Stimulated activated CD4-positive, alpha-beta T cell treated with anti-CD3 and anti-CD28 coated beads, Interleukin-15, amount 100 ng/mL, for 24 hours (primary cell): ENCODE results near the gene CTNNA3.

Experiments used
- DNase-seq: peaks from one replicate; pipeline ENCODE4 v3.0.0-alpha.2; 2020

Gene CTNNA3

DNA sequence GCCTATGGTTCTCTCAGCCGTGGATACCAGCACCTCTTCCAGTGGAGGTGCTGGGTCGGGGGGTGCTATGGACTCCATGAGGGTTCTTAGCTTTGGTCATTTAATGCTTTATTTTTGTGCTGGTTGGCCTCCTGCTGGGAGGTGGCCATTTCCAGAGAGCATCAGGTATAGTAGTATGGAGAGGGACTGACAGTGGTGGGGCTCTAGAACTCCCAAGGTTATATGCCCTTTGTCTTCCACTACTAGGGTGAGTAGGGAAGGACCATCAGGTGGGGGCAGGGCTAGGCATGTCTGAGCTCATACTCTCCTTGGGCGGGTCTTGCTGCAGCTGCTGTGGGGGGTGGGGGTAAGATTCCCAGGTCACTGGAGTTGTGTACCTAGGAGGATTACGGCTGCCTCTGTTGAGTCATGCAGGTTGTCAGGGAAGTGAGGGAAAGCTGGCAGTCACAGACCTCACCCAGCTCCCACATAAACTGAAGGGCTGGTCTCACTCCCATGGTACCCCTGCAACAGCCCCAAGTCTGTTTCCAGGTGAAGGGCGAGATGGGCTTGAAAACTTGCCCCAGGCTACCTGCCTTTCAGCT lies 1533.3 kb downstream of the CTNNA3 start:
- no peak for DNase-seq

DNA sequence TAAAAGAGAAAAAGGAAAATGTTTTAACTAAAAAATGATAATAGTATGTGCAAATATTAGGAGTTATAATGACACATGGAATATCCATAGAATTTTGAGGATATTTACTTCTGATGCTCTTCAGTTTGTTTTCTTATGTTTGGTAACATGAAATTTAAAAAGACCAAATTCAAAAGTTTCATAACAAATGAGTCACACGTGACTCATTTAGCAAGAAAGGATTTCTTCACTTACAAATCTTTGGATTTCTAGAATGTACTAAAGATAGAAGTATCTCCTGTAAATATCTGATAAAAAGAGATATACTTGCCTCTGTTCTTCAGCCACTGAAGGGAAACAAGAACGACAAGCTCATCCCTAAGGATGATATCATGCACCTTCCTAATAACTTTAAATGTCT lies 1544.6 kb downstream of the CTNNA3 start:
- DNase-seq: no peak

DNA sequence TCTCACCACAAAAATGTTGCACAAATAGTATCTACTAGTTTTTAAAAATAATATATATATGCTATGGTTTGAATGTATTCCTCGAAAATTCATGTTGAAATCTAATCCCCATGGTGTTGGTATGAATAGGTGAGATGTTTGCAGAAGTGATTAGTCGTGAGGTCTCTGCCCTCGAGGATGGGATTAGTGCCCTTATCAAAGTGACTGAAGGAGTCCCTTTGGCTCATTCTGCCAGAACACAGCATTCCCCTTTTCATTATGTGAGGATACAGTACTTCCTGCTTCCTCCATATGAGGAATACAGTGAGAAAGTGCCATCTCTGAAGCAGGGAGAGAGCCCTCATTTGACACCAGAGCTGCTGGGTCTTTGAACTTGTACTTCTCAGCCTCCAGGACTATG lies 1547.7 kb downstream of the CTNNA3 start:
- DNase-seq: no peak

DNA sequence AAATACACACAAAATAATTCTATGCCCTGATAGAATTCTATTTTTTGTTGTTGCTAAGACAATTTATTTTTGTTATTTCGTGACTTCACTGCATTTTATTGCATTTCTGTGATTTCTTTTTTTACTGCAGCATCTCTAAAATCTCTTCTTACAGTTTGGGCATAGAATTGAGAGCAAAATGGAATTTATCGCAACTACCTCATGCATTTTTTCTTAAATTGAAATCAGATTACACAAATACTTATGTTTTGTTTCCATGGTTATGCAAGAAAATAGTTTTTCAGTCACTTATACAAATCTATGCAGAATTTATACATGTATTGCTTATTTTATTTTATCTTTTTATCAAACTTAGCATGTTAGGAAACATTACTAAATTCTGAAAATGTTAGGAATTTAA lies 1552.0 kb downstream of the CTNNA3 start:
- no peak for DNase-seq

DNA sequence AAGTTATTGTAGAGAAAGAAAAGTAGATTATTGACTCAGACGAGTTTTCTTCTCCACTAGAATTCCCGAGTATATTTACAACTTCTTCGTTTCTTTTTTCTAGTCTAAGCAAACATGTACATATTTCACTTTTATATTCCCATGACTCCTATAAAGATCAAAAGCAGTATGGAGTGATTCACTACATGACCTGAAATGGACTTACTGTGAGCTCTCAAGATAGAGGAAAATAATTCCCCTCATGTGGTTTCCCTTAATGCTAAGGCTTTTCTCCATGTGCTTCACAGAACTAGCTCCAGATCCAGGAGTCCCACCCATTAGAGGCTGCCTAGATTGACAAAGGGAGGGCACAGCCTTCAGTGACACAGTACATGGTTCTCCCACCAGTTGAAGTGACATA lies 1593.2 kb downstream of the CTNNA3 start:
- DNase-seq: no peak

DNA sequence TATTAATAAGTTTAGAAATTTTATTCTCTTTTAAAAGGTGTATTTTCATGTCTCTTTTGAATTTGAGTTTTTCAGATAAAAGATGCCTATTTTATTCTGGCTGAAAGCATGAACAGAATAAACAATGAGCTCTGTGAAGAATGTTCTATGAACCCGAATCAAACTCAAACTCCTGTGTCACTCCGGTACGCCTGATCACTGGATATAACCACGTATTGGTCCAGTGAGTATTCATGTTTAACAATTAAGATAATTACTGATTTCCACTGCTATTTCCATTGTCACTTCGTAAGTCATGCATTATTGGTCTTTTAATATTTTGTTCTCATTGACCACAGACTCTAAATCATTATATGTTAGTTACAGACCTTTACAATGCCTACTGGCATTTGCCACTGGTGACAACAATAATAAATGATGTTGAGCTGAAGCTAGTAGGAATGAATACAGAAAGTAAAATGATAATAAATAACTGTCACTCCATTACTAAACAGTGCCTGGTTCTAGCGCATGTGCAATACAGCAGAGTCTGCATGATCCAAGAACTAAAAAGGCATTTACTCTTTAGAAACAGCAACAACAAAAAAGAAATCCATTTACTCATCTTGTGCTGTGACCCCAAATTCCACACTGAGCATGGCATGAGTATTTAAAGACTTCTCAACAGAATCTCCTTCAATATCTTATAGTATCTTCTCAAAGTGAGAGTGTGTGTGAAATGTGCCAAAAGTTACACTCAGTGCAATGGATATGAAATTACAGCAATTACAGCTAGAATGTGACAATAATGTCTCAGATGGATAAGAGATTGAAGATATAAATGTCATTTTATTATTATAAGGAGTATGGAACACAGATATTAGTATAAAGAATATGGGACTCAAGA lies 1597.2 kb downstream of the CTNNA3 start:
- no peak for DNase-seq

DNA sequence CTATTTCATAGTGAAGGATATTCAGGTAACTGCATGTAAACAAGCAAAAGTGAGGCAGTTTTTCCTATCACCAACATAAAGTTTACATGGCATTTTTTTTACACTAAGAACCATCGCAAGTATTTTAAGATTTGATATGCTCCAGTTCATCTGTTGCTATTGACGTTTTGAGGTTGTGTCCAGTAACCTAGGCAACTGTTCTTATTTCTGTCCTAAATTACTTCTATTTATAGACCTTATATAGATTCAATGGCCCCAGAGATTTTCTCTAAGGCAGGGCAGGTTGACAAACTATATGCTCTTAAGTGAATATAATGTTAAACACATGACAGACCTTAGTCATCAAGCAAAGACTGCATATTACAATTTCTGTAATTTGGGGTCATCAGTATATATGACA lies 1600.4 kb downstream of the CTNNA3 start:
- DNase-seq: no peak

DNA sequence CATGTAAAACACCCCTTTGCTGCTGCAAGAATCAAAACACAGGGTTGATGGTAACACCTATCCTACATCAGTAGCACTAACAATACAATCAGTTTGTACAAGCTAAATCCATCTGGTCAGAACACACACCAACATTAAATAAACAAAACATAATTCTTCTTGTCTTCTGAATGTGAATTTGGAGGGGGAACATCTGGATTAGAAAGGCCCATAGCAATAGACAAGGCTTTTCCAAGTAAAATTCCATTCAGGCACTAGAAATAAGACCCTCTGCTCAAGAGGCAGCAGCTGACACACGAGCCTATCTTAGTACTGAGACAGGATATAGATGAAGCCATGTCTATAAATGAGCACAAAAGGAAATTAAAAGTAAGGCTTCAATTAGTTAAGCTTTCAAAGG lies 1610.1 kb downstream of the CTNNA3 start:
- no peak for DNase-seq

DNA sequence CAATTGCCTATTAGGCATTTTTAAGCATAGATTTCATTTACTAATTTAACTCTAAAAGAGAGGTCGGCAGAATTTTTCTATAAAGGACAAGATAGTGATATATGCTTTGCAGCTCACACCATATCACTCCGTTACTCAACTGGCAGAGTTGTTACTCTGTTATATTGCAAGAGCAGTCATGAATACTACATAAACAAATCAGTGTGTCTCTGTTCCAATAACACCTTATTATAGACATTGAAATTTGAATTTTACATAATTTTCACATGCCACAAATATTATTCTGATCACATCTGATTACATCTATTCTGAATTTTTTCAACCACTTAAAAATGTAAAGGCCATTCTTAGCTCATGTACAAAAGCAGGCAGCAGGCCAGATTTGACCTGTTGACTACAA lies 1624.1 kb downstream of the CTNNA3 start:
- no peak for DNase-seq

DNA sequence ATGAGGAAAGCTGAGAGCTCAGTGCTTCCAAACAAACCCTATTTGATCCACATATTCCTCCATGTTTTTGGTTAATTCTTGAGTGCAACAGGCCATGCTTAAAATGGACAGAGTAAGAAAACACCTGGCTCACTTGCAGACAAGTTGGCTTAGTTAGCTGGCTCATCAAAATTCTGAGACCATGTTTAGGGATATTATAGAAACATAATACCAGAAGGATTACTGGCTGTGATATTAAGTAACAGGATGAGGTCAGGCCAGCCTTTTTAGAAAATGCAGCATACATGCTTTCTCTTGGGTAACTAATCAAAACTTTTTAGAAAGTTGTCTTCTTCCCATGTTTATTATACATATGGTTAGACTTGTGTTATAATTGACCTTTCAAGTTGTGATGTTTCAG lies 1637.4 kb downstream of the CTNNA3 start:
- no peak for DNase-seq

DNA sequence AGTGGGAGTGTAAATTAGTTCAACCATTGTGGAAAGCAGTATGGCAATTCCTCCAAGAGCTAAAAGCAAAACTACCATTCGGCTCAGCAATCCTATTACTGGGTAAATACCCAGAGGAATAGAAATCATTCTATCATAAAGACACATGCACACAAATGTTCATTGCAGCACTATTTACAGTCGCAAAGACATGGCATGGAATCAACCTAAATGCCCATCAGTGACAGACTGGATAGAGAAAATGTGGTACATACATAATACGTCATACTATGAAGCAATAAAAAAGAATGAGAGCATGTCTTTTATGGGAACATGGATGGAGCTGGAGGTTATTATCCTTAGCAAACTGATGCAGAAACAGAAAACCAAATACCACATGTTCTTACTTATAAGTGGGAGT lies 1646.7 kb downstream of the CTNNA3 start:
- DNase-seq: no peak

DNA sequence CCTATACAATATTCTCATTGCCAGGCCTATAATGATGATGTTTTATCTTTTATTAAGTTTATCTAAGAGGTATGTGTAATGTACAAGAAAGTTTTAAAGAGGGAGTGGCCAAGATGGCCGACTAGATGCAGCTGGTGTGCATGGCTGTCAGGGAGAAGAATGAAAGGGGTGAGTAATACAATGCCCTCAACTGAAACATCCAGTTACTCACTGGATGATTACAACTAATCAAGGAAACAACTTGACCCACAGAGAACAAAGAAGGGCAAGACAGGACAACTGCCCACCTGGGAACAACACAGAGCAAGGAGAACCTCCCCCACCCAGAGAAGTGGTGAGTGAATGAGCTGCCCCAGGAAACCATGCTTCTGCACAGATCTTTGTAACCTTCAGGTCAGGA lies 1650.1 kb downstream of the CTNNA3 start:
- DNase-seq: no peak

DNA sequence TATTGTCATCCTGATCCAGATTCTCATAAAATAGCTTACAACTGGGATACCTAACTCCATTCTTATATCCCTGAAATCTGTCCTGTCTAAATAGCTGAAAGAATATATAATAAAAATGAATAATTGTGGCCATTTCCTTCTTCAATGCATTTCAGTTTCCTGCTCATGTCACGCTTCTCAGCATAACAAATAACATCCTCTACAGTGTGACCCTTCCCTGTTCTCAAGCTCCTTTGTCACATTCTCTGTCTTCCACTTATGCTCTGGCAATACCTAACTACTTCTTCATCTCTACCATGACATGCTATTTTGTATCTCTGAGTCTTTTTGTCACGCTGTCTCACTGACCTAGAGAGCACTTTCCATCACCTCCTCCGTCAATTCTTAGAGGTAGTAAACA lies 1654.2 kb downstream of the CTNNA3 start:
- no peak for DNase-seq

DNA sequence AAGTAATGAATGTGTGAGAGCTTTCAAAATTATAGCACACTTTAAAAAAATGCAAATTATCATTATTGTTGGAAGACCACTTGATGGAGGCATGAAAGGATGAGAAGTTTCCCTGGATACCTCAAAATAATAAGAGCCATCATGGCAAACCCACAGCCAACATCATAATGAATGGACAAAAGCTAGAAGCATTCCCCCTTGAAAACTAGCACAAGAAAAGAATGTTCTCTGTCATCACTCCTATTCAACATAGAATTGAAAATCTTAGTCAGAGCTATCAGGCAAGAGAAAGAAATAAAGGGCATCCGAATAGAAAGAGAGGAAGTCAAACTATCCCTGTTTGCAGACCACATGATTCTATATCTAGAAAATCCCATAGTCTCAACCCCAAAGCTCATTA lies 1657.4 kb downstream of the CTNNA3 start:
- no peak for DNase-seq

DNA sequence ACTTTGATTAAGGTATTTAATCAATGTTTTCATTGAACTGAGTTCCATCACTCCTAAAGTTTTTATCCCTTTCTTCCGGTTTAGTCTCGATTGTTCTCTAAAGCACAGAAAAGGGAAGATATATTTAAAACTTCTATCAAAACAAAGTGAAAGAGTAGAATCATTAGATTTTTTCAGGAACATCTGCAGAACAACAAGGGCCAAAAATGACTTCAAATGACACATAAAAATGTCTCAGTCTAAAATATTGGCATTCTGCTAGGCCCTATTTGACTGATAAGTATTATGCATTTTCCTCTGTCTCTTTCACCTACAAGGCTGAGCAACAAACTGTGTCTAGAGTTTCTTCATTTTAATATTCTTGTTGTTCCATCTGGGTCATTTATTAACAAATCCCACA lies 1669.7 kb downstream of the CTNNA3 start:
- DNase-seq: no peak

DNA sequence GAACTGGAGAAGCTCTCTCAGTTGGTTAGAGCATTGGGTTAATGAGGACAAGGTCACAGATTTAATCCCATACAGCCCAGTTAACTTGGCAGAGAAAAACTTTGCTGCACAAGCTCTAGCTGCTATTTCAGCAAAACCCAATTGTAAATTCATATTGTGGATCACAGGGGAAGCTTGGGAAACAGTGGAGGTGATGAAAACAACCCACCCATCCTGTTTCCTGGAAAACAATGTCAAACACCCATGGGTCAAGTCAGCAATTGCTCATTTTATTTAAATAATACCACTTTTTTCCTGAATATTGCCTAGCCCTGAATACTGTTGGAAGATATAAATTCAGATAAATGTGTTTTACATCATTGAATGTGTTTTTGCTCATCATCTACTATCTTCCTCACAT lies 1670.8 kb downstream of the CTNNA3 start:
- DNase-seq: no peak

DNA sequence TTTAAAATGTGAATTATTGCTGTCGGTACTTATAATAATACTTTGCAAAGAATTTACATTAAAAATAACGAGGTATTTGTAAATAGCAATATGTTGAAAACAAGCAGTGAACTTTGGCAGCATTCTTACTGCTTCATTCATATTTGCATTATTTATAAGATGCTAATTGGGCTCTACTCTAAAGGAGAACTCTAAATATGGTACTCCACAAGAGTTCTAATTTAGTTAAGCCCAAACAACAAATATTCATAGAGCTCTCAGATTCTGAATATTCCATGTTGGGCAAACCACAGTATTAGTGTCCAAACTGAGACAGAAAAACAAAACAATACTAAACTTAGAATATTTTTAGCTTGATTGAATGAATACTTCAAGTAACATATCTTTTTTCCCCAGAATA lies 1674.6 kb downstream of the CTNNA3 start:
- no peak for DNase-seq

DNA sequence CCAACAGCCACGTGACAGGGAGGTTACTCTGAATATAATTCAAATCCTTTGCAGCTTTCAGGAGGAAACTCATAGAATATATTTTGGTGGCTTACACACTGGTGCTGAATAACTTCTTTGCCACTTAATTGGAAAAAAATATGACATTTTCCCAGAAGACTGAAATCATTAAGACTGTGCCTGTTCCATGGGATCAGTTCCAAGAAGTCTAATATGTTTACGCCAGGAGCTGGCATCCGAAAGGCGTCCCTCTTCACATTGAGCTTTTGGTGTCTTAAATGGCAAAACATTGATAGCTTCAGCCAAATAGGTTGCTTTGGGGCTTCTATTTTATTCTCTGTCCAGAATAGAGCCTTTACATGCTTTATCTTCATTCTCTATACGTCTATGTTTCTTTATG lies 1687.8 kb downstream of the CTNNA3 start:
- no peak for DNase-seq

DNA sequence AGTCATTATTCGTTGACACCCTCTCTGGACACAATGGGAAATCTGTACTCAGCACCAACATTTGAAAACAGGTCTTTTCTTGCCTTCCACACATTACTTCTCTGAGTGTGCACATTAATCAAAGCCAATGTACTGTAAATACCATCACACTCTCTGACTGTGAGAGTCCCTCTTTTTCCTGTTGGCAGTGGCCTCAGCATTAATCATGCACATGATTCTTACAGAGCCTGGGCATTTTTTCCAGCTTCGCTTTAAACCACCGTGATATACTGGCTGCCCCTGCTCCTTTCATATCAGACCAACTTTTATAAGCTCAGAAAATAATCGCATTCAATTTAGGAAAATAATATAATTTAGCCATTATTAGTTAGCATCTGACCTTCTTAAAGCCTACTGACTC lies 1689.6 kb downstream of the CTNNA3 start:
- DNase-seq: no peak

DNA sequence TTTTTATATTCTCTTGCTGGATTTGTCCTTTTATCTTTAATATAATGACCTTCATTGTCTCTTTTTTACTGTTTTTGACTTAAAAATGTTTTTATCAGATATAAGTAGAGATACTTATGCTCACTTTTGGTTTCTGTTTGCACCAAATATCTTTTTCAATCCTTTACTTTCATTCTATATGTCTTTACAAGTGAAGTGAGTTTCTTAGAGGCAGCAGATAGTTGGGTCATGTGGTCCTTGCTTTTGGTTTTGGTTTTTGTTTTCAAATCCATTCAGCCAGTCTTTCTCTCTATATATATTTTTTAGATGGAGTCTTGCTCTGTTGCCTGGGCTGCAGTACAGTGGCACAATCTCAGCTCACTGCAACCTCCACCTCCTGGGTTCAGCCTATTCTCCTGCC lies 1702.5 kb downstream of the CTNNA3 start:
- no peak for DNase-seq

DNA sequence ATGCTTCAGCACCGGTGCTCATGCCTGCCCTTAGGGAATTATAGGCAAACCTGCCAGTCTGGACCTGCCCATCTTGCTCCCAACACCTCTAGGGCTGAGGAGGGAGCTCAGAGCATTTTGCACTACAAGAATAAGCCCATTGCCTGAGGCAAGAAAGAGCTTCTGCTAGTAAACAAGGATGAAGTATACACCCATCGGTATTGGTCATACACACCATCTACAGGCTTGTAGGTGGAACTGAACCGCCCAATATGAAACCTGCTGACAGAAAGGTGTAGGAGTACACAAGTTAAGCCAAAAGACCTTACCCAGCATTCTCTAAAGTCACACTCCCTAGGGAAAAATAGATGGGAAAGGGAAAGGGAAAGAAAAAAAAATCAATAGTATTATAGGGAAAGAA lies 1727.1 kb downstream of the CTNNA3 start:
- no peak for DNase-seq

DNA sequence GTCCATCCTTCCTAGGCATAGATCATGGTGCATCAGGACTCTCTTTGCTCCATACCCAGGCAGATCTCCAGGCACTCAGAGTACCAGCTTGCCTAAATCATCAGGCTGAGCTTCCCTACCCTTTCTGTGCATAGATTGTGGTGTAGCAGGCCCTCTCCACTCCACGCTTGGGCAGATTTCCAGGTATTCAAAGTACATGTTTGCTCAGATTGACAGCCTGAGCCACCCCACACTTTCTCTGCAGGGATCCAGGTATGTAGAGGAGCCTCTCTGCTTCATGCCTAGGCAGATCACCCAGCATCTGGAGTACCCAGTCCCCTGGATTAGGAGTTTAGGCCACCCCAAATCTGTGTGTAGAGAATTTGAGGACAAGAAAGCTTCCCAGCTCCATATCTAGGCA lies 1727.6 kb downstream of the CTNNA3 start:
- no peak for DNase-seq

DNA sequence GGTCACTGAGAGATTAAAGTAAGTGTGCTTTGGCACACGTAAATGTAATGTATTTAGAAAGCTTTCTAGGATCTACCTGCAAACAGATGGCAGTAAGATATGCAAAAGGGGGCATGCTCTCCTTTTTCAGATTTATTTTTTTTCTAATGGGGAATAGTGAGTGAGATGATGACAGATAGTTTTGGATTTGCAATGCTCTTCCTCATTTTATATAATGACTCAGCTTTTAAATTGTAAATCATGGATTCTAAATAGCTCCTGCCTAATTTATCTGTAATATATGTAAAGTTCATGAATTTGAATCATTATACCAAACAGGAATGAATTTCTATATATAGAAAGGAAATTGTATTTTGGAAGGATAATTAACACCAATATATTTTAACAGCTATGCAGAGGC lies 1731.8 kb downstream of the CTNNA3 start:
- DNase-seq: no peak

DNA sequence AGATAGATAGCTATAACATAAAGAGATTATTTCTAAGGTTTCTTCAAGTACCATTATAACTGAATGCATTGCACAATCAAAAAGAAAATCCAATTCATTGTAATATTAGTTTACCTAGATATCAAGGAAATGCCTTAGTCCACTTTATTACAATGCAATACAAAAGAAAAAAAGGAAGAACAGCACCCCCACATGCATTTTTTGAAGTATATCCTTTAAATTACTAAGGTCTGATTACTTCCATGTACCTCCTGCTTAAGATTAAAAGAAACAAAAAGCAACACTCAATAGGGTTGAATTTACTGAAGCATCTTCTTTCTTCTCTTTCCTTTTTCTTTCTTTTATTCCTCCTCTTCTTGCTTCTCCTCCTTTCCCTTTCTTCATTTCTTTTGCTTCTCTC lies 1743.9 kb downstream of the CTNNA3 start:
- DNase-seq: no peak

DNA sequence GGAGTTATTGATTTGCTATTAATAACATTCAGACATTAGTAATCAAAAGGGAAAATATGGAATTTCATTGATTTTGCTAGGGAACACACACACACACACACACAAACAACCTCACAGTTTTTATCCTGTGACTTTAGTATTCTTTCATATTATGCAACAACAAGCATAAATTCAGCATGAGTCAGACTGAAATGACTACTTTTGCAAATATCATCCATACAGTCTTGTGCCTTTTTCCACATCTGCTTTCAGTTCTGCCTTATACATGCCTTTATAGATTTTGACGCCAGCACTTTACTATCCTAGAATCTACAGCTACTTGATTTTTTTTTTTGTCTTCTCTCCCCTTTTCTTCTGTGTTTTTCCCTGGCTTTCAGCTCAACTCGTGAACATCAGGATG lies 1745.9 kb downstream of the CTNNA3 start:
- no peak for DNase-seq
